Chondrocyte (in vitro differentiated cells): ENCODE results near the gene KAZN. TPM values are rescaled to one million over a fixed set of nuclear protein-coding genes. Genes with fewer than 3 reads are reported as not detected.

Source experiments
- DNase-seq: peaks from one replicate; pipeline ENCODE4 v3.0.0; 2021; ENCODE audit warnings: mixed read lengths, low spot score
- H3K27ac Mint-ChIP-seq: one replicate; pipeline ENCODE4 v1.8.0; 2021; ENCODE audit warnings: mild to moderate bottlenecking, moderate library complexity, mixed read lengths; ENCODE audit not compliant: unreplicated experiment
- H3K27me3 Mint-ChIP-seq: 2 replicates; pipeline ENCODE4 v1.8.0; 2021; ENCODE audit warnings: low read depth, mixed read lengths
- H3K36me3 Mint-ChIP-seq: 2 replicates; pipeline ENCODE4 v1.8.0; 2021; ENCODE audit warnings: low read depth, mixed read lengths
- H3K4me1 Mint-ChIP-seq: 2 replicates; pipeline ENCODE4 v1.8.0; 2021; ENCODE audit warnings: low read depth, mild to moderate bottlenecking, mixed read lengths
- H3K4me3 Mint-ChIP-seq: one replicate; pipeline ENCODE4 v1.8.0; 2021; ENCODE audit warnings: mild to moderate bottlenecking, moderate library complexity, mixed read lengths; ENCODE audit not compliant: unreplicated experiment
- H3K9me3 Mint-ChIP-seq: 2 replicates; pipeline ENCODE4 v1.8.0; 2021; ENCODE audit warnings: low read depth, mixed read lengths
- total RNA-seq: library from RNA; stranded (reverse); gene quantifications from 3 replicates; pipeline ENCODE4 v1.2.1, GENCODE V29; 2021
- TF ChIP-seq, protein P1 (sequence below): fragments of 200-600 bp; sonication (generic); IDR thresholded peaks from 2 replicates; pipeline ENCODE4 v1.5.0; 2021; ENCODE audit warnings: antibody characterized with exemption, mild to moderate bottlenecking, moderate library complexity

The KAZN gene
- total RNA-seq, 1 donor from 2014 or later, result 29.6 TPM

DNA sequence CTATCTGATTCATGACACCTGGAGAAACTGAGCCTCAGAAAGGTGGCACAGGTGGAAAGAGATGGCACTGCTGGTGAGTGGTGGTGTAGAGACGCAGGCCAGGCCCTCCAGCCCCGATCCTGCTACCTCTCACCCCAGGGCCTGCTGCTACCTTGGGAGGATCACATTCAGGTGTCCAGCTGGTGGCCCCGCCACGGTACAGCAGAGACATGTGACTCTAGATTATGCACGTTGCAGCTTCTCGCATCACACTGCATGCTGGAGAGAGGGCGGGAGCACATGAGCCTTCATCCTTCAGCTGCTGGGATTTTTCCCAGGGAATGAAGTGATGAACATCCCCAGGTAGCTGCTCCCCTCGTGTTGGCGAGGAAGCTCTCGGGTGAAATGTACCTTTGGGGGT, 32.9 kb downstream of the KAZN start:
- Mint-ChIP-seq H3K4me3 (no peak overlapping the region), H3K4me1 (no peaks in the 10 kb centered on the region), H3K27ac (no peak overlapping the region), H3K9me3 (no peaks in the 10 kb centered on the region), H3K27me3 (peaks cover 10% of the 10 kb centered on the region), H3K36me3 (no peaks in the 10 kb centered on the region)
- no peak for DNase-seq
- TF ChIP-seq, protein P1, sequence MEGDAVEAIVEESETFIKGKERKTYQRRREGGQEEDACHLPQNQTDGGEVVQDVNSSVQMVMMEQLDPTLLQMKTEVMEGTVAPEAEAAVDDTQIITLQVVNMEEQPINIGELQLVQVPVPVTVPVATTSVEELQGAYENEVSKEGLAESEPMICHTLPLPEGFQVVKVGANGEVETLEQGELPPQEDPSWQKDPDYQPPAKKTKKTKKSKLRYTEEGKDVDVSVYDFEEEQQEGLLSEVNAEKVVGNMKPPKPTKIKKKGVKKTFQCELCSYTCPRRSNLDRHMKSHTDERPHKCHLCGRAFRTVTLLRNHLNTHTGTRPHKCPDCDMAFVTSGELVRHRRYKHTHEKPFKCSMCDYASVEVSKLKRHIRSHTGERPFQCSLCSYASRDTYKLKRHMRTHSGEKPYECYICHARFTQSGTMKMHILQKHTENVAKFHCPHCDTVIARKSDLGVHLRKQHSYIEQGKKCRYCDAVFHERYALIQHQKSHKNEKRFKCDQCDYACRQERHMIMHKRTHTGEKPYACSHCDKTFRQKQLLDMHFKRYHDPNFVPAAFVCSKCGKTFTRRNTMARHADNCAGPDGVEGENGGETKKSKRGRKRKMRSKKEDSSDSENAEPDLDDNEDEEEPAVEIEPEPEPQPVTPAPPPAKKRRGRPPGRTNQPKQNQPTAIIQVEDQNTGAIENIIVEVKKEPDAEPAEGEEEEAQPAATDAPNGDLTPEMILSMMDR, result no peak

DNA sequence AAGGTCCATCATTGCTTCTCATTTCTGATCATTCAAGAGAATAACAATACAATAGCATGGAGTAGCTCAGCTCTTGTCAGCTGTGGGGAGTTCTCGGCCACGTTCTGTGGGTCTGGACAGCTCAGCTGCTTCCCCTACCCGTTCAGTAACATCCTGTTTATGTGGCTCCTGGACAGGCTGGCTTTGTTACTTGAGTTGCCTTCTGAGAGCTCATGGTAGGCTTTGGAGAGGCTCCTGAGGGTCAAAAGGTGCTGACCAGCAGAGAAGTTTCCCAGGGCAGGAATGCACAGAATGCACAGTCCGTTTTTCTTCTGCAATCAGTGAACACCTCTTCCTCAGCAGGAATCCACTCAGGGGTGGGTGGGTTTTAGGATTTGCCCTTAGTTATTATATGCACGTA, 36.0 kb downstream of the KAZN start:
- Mint-ChIP-seq H3K9me3 (no peaks in the 10 kb centered on the region), H3K4me1 (no peaks in the 10 kb centered on the region), H3K27me3 (peaks cover 10% of the 10 kb centered on the region), H3K4me3 (no peak overlapping the region), H3K36me3 (no peaks in the 10 kb centered on the region), H3K27ac (no peak overlapping the region)
- TF ChIP-seq, protein P1, result no peak
- no peak for DNase-seq

DNA sequence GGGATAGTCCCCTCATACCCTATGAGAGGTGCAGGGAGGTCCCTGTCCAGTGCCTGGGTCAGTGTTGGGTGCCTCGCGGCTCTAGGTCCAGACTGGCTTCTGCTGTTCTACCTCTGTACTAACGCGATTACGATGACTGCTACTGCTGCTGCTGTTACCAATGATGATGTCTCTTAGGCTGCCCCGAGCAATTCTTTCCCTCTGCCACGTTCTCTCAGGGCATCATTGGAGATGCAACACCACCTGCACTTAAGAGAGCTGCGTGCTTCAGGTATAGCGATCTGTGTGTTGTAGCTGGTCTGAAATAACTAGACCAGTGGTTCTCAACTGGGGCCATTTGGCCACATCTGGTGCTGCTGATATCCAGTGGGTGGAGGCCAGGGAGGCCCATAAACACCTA, 36.9 kb downstream of the KAZN start:
- Mint-ChIP-seq H3K27ac (no peak overlapping the region), H3K4me3 (no peak overlapping the region), H3K36me3 (no peaks in the 10 kb centered on the region), H3K4me1 (no peaks in the 10 kb centered on the region), H3K9me3 (no peaks in the 10 kb centered on the region), H3K27me3 (peaks cover 10% of the 10 kb centered on the region)
- TF ChIP-seq, protein P1, result no peak
- DNase-seq, result no peak

DNA sequence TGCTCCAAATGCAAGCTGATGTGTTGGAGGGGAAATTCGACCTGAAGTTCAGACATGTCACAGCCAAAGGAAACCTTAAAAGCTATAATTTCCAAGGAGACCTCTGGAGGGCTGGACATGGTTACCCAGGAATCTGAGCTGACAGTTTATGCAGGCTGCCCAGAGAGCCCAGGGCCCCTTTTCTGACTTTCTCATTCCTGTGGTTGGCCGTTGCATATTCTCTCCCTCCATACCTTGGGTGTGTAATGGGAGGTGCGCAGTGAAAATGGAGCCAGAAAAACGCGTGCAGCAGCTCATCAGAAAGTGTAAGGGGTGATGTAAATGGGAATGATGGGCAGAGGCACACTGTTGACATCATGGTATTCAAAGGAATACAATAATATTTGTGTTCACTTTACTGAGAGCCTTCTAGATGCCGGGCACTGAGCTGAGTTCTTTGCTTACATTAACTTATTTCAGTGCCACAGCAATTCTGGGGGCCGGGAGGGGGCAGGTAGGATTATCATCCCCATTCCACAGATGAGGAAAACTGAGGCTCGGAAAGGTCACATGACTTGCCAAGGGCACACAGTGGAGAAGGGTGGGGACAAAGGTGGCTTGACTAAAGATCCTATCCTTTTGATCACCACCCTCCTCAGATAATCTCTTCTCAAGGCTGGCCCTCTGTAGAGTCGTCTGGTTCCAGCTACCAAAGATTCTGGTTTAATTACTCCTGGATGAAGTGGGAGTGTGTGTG, 38.6 kb downstream of the KAZN start:
- Mint-ChIP-seq H3K27me3 (peaks cover 10% of the 10 kb centered on the region), H3K4me1 (no peaks in the 10 kb centered on the region), H3K27ac (no peak overlapping the region), H3K4me3 (no peak overlapping the region), H3K36me3 (no peaks in the 10 kb centered on the region), H3K9me3 (peaks cover 6% of the 10 kb centered on the region)
- TF ChIP-seq, protein P1, result no peak
- DNase-seq, result no peak

DNA sequence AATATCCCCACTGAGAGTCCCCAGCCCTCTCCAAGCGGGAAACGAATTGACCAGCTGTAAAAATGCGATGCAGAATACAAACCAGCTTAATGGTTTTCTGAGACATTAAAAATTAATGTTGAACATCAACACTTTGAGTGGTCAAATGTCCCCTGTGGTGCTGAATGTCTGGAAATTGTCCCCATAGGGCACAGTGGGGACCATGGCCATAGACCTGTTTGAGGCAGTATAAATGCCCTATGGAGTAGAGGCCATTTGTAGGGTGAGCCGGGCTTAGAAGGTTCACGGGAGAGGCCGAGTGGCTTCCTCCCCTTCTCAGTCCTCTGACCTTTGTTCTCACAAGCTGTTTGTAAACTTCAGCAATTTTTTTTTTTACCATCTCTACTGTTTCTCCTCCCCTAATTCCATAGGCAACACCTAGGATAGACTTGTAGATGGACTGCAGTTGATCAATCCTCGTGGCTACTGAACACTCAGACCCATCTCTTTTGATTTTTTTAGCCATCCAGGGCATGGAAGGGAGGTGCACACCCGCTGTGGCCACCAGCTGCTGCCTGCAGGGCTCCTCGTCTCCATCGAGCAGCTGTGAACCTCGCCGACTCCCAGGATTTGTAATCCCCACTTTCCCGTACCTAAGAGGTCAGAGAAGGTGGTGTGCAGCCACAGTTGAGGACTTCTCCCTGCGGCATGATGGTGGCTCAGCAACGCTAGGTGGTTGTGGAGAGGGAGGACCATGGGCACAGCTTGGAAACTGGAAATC, 41.0 kb downstream of the KAZN start:
- Mint-ChIP-seq H3K36me3 (no peaks in the 10 kb centered on the region), H3K9me3 (peaks cover 13% of the 10 kb centered on the region), H3K27me3 (peaks cover 2% of the 10 kb centered on the region), H3K27ac (no peak overlapping the region), H3K4me3 (no peak overlapping the region), H3K4me1 (no peaks in the 10 kb centered on the region)
- no peak for DNase-seq
- TF ChIP-seq, protein P1, result no peak
